Dermis blood vessel endothelial cell (primary cell): ENCODE data around the gene MAGI2. TPM values are rescaled to one million over a fixed set of nuclear protein-coding genes. Genes with fewer than 3 reads are reported as not detected.
A peak's percentile ranks its signal among the peaks of the same experiment; 100 is the strongest.
"Not testable (repeated sequence)": the region's sequence is repeated elsewhere in the genome, so short reads cannot be mapped to it uniquely, and the experiment has no call there.

Experiments
- DNase-seq: peaks from one replicate; pipeline ENCODE4 v3.0.0; 2010
- total RNA-seq: library from RNA; depleted of rRNA; stranded (reverse); fragments of >200 nt; gene quantifications from 2 replicates; pipeline ENCODE4 v1.2.3, GENCODE V29; 2014

Gene MAGI2
- total RNA-seq, 1 donor from 2014 or later, result 2.4 TPM

DNA sequence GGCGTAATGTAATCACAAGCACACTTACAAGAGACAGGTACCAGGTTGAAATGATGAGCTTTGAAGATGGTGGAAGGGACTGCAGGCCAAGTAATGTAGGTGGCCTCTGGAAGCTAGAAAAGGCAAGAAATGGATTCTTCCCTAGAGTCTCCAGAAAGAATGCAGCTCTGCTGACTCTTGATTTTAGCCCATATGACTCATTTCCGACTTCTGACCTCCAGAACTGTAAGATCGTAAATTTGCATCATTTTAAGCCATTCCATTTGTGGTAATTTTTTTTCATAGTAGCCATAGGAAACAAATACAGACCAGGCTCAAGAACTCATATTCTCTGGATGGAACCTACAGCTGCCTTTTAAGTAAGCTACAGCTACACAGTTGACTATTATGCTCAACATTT lies 315.5 kb downstream of the MAGI2 start:
- DNase-seq, result no peak

DNA sequence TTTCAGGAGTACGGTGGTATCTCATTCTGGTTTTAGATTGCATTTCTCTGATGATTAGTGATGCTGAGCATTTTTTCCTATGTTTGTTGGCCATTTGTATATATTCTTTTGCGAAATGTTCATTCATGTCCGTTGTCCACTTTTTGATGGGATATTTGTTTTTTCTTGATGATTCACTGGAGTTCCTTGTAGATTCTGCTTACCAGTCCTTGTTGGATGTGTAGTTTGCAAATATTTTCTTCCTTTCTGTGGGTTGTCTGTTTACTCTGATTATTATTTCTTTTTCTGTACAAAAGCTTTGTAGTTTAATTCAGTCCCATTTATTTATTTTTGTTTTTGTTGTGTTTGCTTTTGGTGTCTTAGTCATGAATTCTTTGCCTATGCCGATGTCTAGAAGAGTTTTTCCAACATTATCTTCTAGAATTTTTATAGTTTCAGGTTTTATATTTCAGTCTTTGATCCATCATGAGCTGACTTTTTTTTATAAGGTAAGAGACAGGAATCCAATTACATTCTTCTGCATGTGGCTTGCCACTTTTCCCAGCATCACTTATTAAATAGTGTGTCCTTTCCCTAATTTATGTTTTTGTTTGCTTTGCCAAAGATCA lies 320.5 kb downstream of the MAGI2 start:
- no peak for DNase-seq

DNA sequence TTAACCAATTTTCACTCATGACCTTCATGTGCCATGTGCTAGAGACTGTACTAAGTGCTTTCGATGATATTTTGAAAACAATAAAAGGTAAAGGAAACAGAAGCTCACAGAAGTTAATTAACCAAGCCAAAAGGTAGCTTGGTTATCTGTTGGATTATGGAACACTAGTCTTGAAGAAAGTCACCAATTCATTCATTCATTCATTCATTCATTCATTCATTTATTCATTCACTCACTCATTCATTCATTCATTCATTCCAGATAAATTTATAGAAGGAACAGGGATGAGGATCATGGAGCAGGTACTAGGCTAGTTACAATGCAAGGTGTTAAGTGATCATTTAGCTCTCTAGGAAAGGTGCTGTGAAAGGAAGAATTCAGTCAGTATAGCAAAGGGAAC lies 322.8 kb downstream of the MAGI2 start:
- no peak for DNase-seq

DNA sequence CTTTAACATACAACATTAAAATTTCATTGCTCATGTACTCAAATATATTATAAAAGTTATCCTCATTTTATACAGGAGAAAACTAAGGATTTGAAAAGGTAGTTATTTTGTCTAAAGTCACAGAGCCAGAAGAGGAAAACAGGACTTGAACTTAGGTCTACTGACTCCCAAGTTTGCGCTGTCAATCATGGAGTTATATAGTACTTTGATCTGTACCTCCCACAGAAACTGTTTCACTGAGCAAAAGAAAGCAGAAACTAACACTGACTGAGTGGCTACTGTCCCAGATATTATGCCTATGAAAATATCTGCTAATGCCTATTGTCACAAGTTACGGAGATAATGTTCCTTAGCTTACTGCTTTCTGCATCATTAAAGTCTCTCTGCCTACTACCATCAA lies 329.1 kb downstream of the MAGI2 start:
- DNase-seq, result no peak

DNA sequence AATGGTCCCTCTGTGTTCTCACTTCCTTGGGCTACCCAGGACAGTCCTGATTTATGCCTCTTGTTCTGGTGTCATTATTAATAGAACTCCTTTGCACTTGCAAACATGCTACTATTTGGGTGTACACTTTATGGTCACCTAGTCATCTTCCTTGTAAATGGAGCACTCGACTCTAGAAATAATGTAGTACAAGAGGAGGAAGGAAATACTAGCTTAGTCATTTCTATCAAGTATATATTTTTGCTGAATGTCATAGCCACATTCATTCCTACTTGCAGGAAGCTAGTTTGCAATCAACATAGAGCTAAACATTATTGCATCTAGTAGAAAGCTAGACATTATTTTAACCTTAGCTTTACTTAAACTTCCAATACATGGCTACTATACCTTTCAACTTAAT lies 335.3 kb downstream of the MAGI2 start:
- DNase-seq, result no peak

DNA sequence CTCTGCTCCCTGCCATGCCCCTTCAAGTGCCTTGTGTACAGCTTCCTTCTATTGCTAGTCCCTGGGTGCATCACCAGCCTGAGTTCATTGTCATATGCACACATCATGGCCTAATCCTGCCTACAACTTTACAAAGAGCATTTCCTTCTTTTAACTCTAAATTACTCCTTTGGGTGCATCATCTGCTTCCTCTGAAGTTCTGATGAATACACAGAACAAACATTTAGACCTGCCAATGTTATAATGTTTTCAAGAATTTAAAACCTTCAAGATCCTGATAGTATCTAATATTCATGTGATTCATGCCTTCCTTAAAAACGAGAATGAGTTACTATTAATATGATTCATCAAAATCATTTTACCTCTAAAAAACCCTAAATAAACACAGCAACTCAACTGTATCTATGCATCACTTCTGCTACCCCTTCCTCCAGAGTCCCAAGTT lies 357.1 kb downstream of the MAGI2 start:
- no peak for DNase-seq

DNA sequence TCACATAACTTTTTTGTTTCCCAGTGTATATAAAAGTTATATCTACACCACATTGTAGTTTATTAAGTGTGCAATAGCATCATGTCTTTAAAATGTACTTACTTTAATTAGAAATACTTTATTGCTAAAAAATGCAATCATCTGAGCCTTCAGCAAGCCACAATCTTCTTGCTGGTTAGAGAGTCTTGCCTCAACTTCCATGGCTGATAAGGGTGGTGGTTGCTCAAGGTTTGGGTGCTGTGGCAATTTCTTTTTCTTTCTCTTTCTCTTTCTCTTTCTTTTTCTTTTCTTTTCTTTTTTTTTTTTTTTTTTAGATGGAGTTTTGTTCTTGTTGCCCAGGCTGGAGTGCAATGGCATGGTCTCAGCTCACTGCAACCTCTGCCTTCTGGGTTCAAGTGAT lies 360.0 kb downstream of the MAGI2 start:
- DNase-seq, result no peak

DNA sequence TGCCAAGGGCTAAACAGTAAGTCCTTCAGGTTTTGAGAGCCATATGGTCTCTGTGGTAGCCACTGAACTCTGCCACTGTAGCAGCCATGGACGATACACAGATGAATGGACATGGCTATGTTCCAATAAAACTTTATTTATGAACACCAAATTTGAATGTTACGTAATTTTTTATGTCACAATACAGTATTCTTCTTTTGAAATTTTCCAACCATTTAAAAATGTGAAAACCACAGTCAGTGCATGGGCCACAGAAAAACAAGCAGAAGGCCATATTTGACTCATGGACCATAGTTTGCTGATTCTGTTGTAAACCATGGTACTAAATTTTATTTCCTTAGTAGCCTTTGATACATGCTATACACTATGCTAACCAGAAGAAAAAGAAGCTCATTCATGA lies 361.8 kb downstream of the MAGI2 start:
- no peak for DNase-seq

DNA sequence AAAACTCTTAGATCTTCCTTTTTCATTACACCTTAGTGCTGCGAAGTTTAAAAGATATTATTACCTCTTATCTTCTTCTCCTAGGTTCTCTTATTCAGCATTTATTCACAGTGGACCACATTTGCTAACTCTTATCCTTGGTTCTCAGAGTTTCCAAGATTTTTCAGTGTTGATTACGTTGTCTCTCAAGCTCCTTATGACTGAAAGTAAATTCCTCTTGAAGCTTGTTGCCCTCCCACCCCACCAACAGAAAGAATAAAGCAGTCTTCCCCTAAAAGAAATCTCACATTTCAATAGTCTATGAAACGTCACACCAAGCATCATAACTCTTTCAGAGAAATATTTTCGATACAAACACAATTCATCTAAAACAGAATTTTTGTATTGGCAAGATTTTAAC lies 362.5 kb downstream of the MAGI2 start:
- DNase-seq, result no peak

DNA sequence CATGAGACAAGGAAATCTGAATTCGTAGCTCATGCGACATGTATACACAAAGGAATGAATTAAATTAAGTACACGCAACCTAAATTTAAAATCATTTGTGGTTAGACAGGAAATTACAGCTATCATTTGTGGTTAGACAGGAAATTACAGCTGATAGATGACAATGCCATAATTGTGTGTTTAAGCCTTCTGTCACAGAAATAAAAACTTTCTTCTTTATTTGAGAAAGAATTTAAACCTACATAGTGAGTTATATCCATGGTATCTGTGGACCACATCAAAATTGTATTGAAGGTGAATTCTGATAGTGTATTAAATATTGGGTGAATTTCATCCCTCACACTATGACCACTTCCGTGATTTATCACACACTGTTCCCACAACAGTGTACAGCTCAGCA lies 362.9 kb downstream of the MAGI2 start:
- no peak for DNase-seq

DNA sequence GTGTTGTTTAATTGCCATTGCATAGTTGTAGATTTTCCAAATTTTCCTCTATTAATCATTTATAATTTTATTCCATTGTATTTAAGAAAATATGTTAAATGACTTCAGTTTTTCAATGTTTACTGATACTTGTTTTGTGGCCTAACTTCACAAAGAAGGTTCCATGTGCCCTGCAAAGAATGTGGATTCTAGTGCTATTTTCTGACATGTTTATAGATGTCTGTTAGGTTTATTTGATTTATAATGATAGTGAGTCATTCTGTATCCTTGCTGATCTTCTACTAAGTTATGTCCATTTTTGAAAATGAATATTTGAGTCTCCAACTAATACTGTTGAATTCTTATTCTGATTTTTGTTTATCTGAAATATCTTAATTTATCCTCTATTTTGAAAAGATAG lies 369.0 kb downstream of the MAGI2 start:
- DNase-seq, result no peak

DNA sequence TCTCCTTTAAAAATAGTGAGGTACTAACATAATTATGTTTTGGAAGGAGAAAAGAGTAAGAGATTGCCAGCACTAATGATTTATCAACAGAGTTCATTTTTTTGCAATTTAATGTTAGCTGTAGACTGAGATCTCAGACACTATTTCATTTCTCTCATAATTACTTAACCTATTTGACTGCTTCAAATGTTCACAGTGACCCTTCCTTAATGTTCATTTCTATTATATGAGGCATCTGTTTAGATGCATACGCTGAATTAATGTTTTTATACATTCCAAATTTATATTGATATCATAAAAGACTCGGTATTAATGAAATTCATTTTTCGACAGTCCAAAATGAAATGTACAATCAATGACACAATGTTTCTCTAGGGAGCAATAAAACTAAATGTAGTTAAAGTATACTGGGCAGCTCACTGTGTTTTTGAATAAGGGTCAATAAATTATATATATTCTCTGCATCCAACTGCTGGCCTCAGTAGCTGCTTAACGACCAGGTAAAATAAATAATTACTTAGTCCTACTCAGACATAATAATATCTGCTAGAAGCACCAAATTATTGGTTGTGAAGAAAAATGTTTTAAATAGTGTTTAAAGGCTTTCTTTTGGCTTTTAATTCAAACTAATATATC lies 373.4 kb downstream of the MAGI2 start:
- no peak for DNase-seq

DNA sequence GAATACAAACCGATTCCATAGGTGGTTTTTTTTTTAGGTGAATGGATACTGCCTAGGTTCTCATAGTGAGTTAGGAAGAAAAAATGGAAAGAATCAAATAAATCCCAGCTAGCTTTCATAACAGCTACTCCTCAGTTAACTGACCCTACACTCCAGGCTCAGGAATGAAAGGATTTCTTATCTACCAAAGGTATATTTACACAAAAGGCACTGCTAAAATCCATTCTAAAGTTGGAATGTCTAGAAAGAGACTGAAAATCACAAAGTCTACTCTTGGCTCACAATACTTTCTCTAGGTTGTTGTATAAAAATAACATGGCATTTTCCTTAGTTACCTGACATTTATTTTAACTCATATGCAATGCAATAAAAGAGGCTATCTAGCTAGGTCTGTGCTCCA lies 375.2 kb downstream of the MAGI2 start:
- no peak for DNase-seq

DNA sequence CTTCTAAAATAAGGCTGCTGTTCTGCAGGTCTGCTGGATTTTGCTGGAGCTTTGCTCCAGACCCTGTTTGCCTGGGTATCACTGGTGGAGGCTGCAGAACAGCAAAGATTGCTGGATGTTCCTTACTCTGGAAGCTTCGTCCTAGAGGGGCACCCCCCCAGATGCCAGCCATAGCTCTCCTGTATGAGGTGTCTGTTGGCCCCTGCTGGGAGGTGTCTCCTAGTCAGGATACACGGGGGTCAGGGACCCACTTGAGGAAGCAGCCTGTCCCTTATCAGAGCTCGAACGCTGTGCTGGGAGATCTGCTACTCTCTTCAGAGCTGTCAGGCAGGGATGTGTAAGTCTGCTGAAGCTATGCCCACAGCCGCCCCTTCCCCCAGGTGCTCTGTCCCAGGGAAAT lies 382.3 kb downstream of the MAGI2 start:
- DNase-seq, result not testable (repeated sequence)

DNA sequence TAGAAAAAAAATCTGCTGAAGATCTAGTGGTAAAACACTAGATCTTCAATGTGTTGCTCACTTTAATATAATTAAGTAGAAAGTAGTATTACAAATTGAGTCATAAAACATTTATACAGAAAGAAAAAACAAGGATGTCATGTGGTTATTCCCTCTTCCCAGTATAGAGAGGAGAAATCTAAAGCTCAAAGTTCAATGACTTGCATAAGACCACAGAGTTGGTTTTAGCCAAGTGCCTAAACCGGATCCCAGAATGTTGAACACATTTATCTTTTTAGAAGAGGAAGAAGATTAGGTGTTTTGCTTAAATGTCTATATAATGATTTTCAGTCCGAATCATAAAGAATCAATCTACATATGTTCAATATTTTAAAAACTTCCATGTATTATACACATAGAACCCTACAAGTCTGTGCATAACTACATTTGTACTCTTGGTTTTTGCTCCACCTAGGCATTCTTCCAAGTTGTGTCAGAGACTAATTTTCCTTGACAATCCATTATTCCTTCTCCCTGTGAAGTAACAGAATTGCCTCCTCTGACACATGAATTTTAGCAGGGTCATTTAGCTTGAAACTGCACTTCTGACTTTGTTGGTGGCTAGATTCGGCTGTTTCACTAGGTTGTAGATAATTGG lies 389.2 kb downstream of the MAGI2 start:
- no peak for DNase-seq

DNA sequence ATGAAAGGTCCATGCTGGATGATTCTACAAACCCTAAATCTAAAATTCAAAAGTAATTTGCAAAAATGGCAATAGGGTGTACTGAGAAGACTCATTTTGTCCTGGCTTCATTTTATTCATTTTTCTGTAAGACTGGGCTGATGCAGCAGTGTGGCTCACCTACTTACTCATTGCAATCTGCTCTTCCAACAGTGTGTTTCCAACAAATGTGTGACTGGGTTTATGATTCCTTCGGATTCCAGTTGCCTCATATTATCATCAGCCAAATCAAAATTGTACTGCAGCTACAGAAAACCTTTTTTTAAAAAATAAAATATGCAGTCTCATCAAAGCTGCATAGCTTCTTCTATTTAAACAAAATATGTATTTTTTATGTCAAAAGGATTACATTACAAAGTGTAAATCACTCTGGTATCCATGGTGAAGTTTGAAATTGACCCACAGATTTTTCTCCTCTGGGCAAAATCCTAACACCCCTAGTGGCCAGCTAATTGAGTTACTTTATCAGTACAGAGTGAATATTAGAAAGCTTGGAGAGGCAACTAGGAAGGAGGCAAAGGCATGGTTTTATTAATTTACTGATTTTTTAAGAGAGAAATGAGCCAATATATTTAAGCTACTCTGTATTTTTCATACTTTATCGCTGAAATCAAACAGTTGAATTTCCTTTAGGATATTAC lies 390.3 kb downstream of the MAGI2 start:
- DNase-seq, result no peak

DNA sequence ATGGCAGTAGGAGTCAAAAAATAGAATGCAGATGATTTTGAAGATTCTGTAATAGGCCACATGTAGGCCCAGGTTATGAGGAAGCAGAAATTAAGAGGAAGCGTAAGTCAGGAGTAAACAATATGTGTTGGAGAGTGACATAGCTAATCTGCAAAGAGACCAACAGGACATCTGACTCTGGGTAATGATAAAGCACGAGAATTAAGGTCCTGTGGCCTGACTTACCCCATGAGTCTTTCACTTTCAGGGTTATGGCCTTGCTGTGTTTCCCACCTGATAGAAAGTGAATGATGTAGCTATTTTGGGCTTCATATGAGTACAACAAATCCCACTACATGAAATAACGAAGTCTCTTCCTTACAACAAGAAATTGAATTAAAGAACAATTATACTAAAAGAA lies 393.0 kb downstream of the MAGI2 start:
- no peak for DNase-seq

DNA sequence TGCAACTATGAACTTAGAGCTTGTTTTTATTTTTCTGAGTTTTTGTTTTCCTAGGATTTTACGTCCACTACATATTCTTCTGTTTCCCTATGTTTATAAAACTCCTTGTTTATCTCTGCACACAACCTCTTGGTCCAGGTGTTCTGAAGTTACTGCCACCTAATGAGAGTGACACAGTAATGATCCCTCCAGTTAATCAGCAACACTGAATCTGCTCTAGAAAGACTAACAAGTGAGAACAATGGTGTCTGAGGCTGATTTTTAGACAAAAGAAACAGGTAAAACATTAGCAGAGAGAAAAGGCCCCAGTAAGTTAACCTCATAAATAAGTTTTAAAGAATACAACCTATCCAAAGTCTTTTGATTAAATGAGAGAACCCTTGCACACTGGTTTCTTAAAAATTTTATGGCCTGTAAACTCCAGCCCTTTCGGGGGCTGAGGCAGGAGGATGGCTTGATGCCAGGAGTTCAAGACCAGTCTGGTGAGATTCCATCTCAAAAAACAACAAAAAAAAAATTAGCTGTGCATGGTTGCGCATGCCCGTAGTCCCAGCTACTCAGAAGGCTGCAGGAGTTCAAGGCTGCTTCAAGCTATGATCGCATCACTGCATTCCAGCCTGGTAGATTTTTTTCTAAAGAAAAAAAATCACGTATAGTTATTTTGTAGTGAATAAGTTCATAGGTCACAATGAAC lies 397.6 kb downstream of the MAGI2 start:
- DNase-seq, result no peak

DNA sequence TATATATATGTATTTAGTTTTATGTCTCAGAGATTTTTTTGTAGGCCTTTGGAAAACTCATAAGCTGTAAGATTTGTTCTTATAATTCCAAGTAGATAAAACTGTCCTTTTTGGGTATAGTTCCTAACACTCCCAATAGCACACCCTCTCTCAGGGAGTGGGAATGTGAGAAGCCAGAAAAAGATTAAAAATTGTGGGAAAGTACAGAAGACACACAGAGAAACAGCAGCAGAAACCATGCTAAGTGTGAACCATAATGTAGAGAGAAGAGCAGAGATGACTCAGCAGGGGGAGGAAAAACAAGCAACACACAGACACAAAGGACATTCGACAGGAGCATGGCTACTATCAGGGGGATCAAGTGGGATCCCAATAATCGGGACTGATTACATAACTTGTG lies 401.6 kb downstream of the MAGI2 start:
- no peak for DNase-seq

DNA sequence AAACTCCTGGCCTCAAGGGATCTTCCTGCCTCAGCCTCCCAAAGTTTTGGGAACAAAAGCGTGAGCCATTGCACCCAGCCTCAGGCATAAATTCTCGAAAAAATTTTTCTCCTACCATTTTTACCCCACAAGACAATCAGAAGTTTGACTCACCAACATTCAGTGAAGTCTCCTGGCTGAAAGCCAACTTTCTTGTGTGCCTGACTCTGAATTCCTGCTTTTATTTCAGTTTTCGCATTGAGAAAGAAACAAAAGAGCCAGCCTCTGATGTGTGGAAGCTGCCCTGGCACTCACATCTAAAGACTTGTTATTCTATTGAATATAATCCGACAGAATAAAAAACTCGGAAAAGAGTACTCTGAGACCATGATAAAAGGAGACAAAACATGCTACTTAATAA lies 402.9 kb downstream of the MAGI2 start:
- DNase-seq, result peak; percentile 0

DNA sequence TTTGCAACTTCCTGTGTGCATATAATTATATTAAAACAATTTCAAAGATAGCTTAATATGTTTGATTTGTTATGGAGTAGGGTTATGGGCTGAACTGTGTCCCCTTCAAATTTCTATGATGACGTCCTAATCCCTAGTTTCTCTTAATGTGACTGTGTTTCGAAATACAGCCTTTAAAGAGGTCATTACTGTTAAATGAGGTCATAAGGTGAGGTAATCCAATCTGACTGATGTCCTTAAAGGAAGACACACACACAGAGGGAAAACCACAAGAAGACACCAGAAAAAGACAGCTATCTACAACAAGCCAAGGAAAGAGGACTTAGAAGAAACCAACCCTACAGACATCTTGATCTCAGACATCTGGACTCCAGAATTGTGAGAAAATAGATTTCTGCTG lies 407.4 kb downstream of the MAGI2 start:
- DNase-seq, result no peak

DNA sequence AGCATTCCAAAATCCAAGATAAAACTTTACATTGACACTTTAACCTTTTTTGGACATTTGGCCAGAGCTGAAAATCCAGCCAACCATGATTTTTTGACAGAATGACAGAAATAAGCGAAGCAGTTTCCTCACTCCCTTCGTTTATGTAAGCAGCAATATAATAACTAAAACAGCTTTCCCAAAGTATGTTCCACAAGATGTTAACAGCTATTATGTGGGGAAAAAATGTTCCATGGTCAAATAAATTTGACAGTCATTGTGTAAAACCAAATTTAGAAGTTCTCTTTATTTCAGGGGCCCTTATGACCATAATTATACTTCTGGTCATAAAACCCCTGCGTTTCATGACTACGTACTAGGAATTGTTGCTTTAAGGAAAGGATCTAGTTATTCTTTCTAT lies 416.5 kb downstream of the MAGI2 start:
- DNase-seq, result no peak

DNA sequence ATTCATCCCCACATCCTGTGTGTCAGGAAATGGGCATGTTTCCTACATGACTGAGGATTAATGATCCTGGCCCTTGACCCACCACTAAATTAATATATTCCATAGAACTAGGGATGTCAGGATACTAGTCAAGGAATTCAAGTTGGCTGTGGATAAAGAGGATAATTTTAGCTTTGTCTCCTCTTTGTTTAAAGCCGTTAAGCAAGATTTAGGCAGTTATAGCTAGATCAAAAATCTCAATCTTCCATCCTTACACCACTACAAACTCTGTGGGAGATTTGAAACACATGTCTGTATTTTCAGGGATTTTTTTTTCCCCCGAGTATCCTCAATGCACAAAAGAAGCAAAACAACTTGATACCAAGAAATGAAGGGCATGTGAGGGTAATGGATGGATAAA lies 417.1 kb downstream of the MAGI2 start:
- no peak for DNase-seq
